GM06990 (cell line): ENCODE data around the gene CYP2J2.
"Not testable (repeated sequence)": the region's sequence is repeated elsewhere in the genome, so short reads cannot be mapped to it uniquely, and the experiment has no call there.

Source experiments
- DNase-seq: peaks from one replicate; pipeline ENCODE4 v3.0.0-alpha.2; 2011; ENCODE audit not compliant: insufficient read length; ENCODE audit errors: extremely low read depth
- H3K27me3 ChIP-seq: replicated peaks from 2 replicates; pipeline ENCODE4 v1.6.0; 2011; ENCODE audit warnings: low read length; ENCODE audit not compliant: control insufficient read depth, insufficient read depth
- H3K36me3 ChIP-seq: 2 replicates; pipeline ENCODE4 v1.5.1; 2011; ENCODE audit warnings: low read length; ENCODE audit not compliant: control insufficient read depth, insufficient read depth
- H3K4me3 ChIP-seq: replicated peaks from 2 replicates; pipeline ENCODE4 v1.5.1; 2011; ENCODE audit warnings: low read depth, mild to moderate bottlenecking, control low read depth, low read length
- TF ChIP-seq, protein P1 (sequence below): IDR thresholded peaks from 2 replicates; pipeline ENCODE4 v1.5.1; 2011; ENCODE audit warnings: low read length, control low read depth, mild to moderate bottlenecking, inconsistent platforms; ENCODE audit not compliant: insufficient read depth, poor library complexity, severe bottlenecking

CYP2J2 gene

DNA sequence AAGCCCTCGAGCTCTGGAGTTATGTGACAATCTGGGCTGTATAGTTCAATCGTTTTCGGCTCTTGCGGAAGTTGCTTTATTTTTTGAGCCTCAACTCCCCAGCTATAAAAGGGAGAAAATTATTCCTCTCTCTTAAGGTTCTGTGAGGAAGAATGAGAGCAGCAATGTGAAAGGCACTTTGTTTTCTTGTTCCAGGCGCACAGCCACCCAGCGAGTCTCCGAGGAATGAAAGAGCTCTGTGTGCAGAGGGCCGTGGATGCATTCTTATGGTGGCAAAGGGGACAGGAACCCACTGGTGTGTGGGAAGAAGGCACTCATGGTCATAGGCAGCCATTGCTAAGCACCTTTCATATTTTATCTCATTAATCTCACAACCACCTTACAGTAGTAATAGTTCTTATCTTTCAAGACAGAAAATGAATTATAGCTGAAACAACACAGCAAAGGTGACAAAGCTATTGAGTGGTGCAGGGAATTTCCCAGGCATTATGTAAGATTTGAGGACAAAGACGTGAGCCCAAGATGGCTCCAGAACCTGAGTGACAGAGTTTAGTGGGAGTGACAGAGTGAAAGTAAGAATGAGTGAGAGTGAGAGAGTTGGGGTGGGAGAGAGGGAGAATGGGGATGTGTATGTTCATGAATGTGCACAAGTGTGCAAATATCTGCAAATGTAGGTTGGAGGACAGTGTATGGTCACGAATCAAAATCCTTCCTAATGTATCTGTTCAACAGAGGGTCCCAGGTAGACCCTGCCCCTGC lies 9.4 kb downstream of the CYP2J2 start:
- TF ChIP-seq, protein P1, sequence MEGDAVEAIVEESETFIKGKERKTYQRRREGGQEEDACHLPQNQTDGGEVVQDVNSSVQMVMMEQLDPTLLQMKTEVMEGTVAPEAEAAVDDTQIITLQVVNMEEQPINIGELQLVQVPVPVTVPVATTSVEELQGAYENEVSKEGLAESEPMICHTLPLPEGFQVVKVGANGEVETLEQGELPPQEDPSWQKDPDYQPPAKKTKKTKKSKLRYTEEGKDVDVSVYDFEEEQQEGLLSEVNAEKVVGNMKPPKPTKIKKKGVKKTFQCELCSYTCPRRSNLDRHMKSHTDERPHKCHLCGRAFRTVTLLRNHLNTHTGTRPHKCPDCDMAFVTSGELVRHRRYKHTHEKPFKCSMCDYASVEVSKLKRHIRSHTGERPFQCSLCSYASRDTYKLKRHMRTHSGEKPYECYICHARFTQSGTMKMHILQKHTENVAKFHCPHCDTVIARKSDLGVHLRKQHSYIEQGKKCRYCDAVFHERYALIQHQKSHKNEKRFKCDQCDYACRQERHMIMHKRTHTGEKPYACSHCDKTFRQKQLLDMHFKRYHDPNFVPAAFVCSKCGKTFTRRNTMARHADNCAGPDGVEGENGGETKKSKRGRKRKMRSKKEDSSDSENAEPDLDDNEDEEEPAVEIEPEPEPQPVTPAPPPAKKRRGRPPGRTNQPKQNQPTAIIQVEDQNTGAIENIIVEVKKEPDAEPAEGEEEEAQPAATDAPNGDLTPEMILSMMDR = no peak
- H3K27me3 ChIP-seq = no peaks in the 10 kb centered on the region

GRCh38 chr1:59915516-59915915 lies 11.1 kb downstream of the CYP2J2 start:
- Histone ChIP-seq H3K27me3 (no peaks in the 10 kb centered on the region), H3K36me3 (no peaks in the 10 kb centered on the region), H3K4me3 (no peak overlapping the region)
- DNase-seq = no peak
- TF ChIP-seq, protein P1 = no peak

More for the DNA sequence above, 9.4 kb downstream of the CYP2J2 start:
- Histone ChIP-seq H3K36me3 (no peaks in the 10 kb centered on the region), H3K4me3 (no peak overlapping the region)
- DNase-seq = no peak

- H3K27me3 ChIP-seq, H3K4me3 ChIP-seq, DNase-seq, H3K36me3 ChIP-seq: not testable (repeated sequence)
These were observed 11.7 kb downstream of the CYP2J2 start for GRCh38 chr1:59914791-59915286.

DNA sequence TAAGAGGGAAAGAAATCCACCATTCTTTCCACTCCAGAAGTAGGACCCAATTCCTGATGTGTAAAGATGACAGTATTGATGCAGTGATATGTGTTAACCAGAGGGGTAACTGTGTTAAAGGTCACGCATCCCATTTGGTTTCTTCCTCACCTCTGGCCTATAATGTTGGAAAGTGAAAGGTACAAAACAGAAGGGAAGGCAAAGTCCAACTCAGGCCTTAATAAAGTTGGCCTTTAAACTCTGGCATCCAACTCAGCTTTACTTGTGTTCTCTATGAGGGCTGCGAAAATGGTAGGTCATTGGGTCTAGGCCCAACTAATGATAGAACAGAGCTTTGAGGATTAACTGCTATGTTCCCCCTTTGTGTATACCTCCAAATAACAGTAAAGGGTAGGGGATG lies 17.9 kb downstream of the CYP2J2 start:
- TF ChIP-seq, protein P1 = no peak
- Histone ChIP-seq H3K27me3 (no peaks in the 10 kb centered on the region), H3K4me3 (no peak overlapping the region), H3K36me3 (no peaks in the 10 kb centered on the region)
- DNase-seq = no peak

DNA sequence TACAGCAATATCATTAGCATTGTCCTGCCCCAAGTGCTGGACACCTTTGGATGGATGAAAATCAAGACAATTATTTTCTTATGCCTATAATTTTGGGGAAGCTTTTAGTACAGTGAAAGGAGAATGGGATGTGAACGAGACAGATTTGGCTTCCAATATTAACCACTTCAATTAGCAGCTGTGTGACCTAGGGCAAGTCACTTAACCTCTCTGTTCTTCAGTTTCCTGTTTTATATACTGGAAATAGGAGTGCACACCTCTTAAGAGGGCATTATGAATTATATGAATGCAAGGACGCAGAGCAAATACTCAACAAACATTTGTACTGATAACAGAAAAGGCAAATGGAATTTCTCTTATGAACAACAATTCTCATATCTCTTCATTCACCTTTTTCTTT lies 18.5 kb downstream of the CYP2J2 start:
- H3K27me3 ChIP-seq = no peaks in the 10 kb centered on the region
- TF ChIP-seq, protein P1 = no peak
- H3K36me3 ChIP-seq = no peaks in the 10 kb centered on the region
- no peak overlapping the region for H3K4me3 ChIP-seq
- no peak for DNase-seq

GRCh38 chr1:59906931-59907330 lies 19.6 kb downstream of the CYP2J2 start:
- DNase-seq = no peak
- H3K27me3 ChIP-seq = no peaks in the 10 kb centered on the region
- H3K36me3 ChIP-seq = no peaks in the 10 kb centered on the region
- no peak overlapping the region for H3K4me3 ChIP-seq
- TF ChIP-seq, protein P1 = no peak
